Testis (tissue), 3 donors: ENCODE results near the gene CST9L. TPM values are rescaled to one million over a fixed set of nuclear protein-coding genes. Genes with fewer than 3 reads are reported as not detected.

Experiments
- DNase-seq: peaks from one replicate; pipeline ENCODE4 v3.0.0-alpha.2; 2019
- H3K27ac ChIP-seq, 2 donors: fragments of 200-600 bp; sonication (generic); one replicate each; pipeline ENCODE4 v1.5.1; 2019
- H3K27me3 ChIP-seq: fragments of 200-600 bp; sonication (generic); one replicate; pipeline ENCODE4 v1.5.1; 2019
- H3K36me3 ChIP-seq: fragments of 200-600 bp; sonication (generic); one replicate; pipeline ENCODE4 v1.5.1; 2017; ENCODE audit warnings: low read depth; ENCODE audit errors: missing control alignments
- H3K4me1 ChIP-seq: fragments of 200-600 bp; sonication (generic); one replicate; pipeline ENCODE4 v1.5.1; 2019
- H3K4me3 ChIP-seq, 2 donors: fragments of 200-600 bp; sonication (generic); one replicate each; pipeline ENCODE4 v1.5.1; 2017 to 2019
- H3K9me3 ChIP-seq: fragments of 200-600 bp; sonication (generic); one replicate; pipeline ENCODE4 v1.5.1; 2017
- CTCF ChIP-seq, 3 experiments: fragments of 450-650 bp in 2 of 3; fragments of 200-600 bp in 1 of 3; sonication (generic) in 1 of 3; IDR thresholded peaks; one replicate each; pipeline ENCODE4 v1.5.1; 2016 to 2019; ENCODE audit warnings: antibody characterized with exemption in 3 of 3, mild to moderate bottlenecking in 2 of 3, moderate library complexity in 1 of 3
- POLR2A ChIP-seq: fragments of 450-650 bp; IDR thresholded peaks from one replicate; pipeline ENCODE4 v1.6.1; 2017; ENCODE audit warnings: antibody characterized with exemption, mild to moderate bottlenecking, moderate library complexity
- WGBS, 2 donors: methylation state at CpG; one replicate each; pipeline ENCODE4 v1.1.5; 2018; 5-methylcytosine and 5-hydroxymethylcytosine counted together
- intact Hi-C: fragments of 100-400 bp; cut with DNase I; formaldehyde crosslinking; loops from one replicate; pipeline ENCODE4 v1.15.1; 2023; ENCODE audit warnings: low total_unique reads
- polyA plus RNA-seq: library from polyadenylated mRNA; stranded (reverse); fragments of 350-450 nt; fragmentation: Illumina TruSeq; extraction: RNeasy Lipid Tissue Mini Kit (QIAGEN cat#74804); gene quantifications from one replicate; pipeline ENCODE4 v1.2.3, GENCODE V29; 2014; ENCODE audit warnings: low read depth, low replicate concordance; ENCODE audit not compliant: insufficient read depth
- total RNA-seq, 2 donors: library from RNA; depleted of rRNA; stranded (reverse); fragments of >200 nt; gene quantifications; one replicate each; pipeline ENCODE4 v1.2.3, GENCODE V29; 2016

Gene CST9L
- total and polyA plus RNA-seq, 3 donors from 2014 or later = 78.8 to 184 (median 127) TPM

GRCh38 chr20:23520185-23520584 is 48.1 kb downstream of the CST9L start:
- H3K27me3 ChIP-seq = no peaks in the 10 kb centered on the region
- peaks cover 7% of the 10 kb centered on the region for H3K4me1 ChIP-seq
- H3K27ac ChIP-seq = no peak overlapping the region
- no peaks in the 10 kb centered on the region for H3K9me3 ChIP-seq
- no peak for DNase-seq
- H3K36me3 ChIP-seq = no peaks in the 10 kb centered on the region
- no peak overlapping the region for H3K4me3 ChIP-seq
- TF ChIP-seq CTCF (IDR thresholded peaks at IDR 0.05) = no peak
- TF ChIP-seq POLR2A = no peak
- intact Hi-C loops = no loop called here
- 81 to 88% methylated on average over 2 of the region's 2 CpGs for WGBS, 2 donors

GRCh38 chr20:23519556-23519955 is 48.7 kb downstream of the CST9L start:
- WGBS, 2 donors = 79 to 86% methylated on average over 6 of the region's 6 CpGs
- H3K4me1 ChIP-seq = peaks cover 7% of the 10 kb centered on the region
- no peaks in the 10 kb centered on the region for H3K9me3 ChIP-seq
- H3K4me3 ChIP-seq = no peak overlapping the region
- DNase-seq = no peak
- no peaks in the 10 kb centered on the region for H3K27me3 ChIP-seq
- H3K27ac ChIP-seq = no peak overlapping the region
- H3K36me3 ChIP-seq = no peaks in the 10 kb centered on the region
- TF ChIP-seq POLR2A (no peak), CTCF (IDR thresholded peaks at IDR 0.05) (no peak)
- intact Hi-C loops = no loop called here

GRCh38 chr20:23517719-23518118 is 50.6 kb downstream of the CST9L start:
- no peak for TF ChIP-seq POLR2A
- no peak for TF ChIP-seq CTCF (IDR thresholded peaks at IDR 0.05)
- no peak for DNase-seq
- intact Hi-C loops = no loop called here
- no peaks in the 10 kb centered on the region for H3K36me3 ChIP-seq
- no peaks in the 10 kb centered on the region for H3K9me3 ChIP-seq
- H3K4me3 ChIP-seq = no peak overlapping the region
- WGBS, 2 donors = 75% methylated on average over 4 of the region's 4 CpGs
- peaks cover 7% of the 10 kb centered on the region for H3K4me1 ChIP-seq
- no peaks in the 10 kb centered on the region for H3K27me3 ChIP-seq
- no peak overlapping the region for H3K27ac ChIP-seq

GRCh38 chr20:23515250-23515939 is 52.9 kb downstream of the CST9L start:
- H3K9me3 ChIP-seq = no peaks in the 10 kb centered on the region
- peaks cover 7% of the 10 kb centered on the region for H3K4me1 ChIP-seq
- DNase-seq = no peak
- no peak overlapping the region for H3K4me3 ChIP-seq
- intact Hi-C loops = no loop called here
- no peak overlapping the region for H3K27ac ChIP-seq
- TF ChIP-seq CTCF (IDR thresholded peaks at IDR 0.05) = no peak
- no peak for TF ChIP-seq POLR2A
- no peaks in the 10 kb centered on the region for H3K36me3 ChIP-seq
- 69 to 70% methylated on average over 5 of the region's 5 CpGs for WGBS, 2 donors
- no peaks in the 10 kb centered on the region for H3K27me3 ChIP-seq

GRCh38 chr20:23514848-23515247 is 53.4 kb downstream of the CST9L start:
- Histone ChIP-seq H3K36me3 (no peaks in the 10 kb centered on the region), H3K27me3 (no peaks in the 10 kb centered on the region), H3K4me1 (peaks cover 13% of the 10 kb centered on the region), H3K27ac (no peak overlapping the region), H3K4me3 (no peak overlapping the region), H3K9me3 (no peaks in the 10 kb centered on the region)
- TF ChIP-seq CTCF (IDR thresholded peaks at IDR 0.05) (no peak), POLR2A (no peak)
- intact Hi-C loops = no loop called here
- DNase-seq = no peak
- 63 to 74% methylated on average over 1 of the region's 1 CpG for WGBS, 2 donors
